Neural progenitor cell (in vitro differentiated cells): Measurements from ENCODE around the gene INPP5E. TPM values are rescaled to one million over a fixed set of nuclear protein-coding genes. Genes with fewer than 3 reads are reported as not detected.
A peak's percentile ranks its signal among the peaks of the same experiment; 100 is the strongest.

ENCODE experiments used
- DNase-seq: peaks from one replicate; pipeline ENCODE4 v3.0.0-alpha.2; 2016; ENCODE audit warnings: low spot score
- H2AFZ ChIP-seq: fragments of 200-600 bp; sonication (generic); replicated peaks from 2 replicates; pipeline ENCODE4 v1.6.1; 2016; ENCODE audit warnings: antibody characterized with exemption
- H3F3A ChIP-seq: fragments of 200-600 bp; sonication (generic); 2 replicates; pipeline ENCODE4 v1.6.1; 2016; ENCODE audit warnings: antibody characterized with exemption, low read depth
- H3K27ac ChIP-seq: fragments of 200-600 bp; sonication (generic); 2 replicates; pipeline ENCODE4 v1.5.1; 2016; ENCODE audit warnings: mild to moderate bottlenecking
- H3K27me3 ChIP-seq: fragments of 200-600 bp; sonication (generic); 2 replicates; pipeline ENCODE4 v1.6.1; 2016; ENCODE audit warnings: mild to moderate bottlenecking, moderate library complexity
- H3K36me3 ChIP-seq: fragments of 200-600 bp; sonication (generic); 2 replicates; pipeline ENCODE4 v1.5.1; 2016
- H3K4me1 ChIP-seq: fragments of 200-600 bp; sonication (generic); 2 replicates; pipeline ENCODE4 v1.6.1; 2016; ENCODE audit warnings: mixed run types
- H3K4me2 ChIP-seq: fragments of 200-600 bp; sonication (generic); 2 replicates; pipeline ENCODE4 v1.6.1; 2016
- H3K4me3 ChIP-seq: fragments of 200-600 bp; sonication (generic); 2 replicates; pipeline ENCODE4 v1.5.1; 2016
- H3K79me2 ChIP-seq: fragments of 200-600 bp; sonication (generic); 2 replicates; pipeline ENCODE4 v1.6.1; 2016; ENCODE audit warnings: low read depth
- H3K9ac ChIP-seq: fragments of 200-600 bp; sonication (generic); 2 replicates; pipeline ENCODE4 v1.6.1; 2016
- H3K9me3 ChIP-seq: fragments of 200-600 bp; sonication (generic); 2 replicates; pipeline ENCODE4 v1.5.1; 2016; ENCODE audit warnings: low read depth
- H4K20me1 ChIP-seq: fragments of 200-600 bp; sonication (generic); 2 replicates; pipeline ENCODE4 v1.6.1; 2016; ENCODE audit warnings: low read depth
- H3K27ac Mint-ChIP-seq: 3 replicates; pipeline ENCODE4 v1.8.0; 2021; ENCODE audit warnings: mixed read lengths
- H3K27me3 Mint-ChIP-seq: 2 replicates; pipeline ENCODE4 v1.8.0; 2022; ENCODE audit warnings: low read depth, mild to moderate bottlenecking, inconsistent platforms, moderate library complexity, mixed read lengths; ENCODE audit not compliant: insufficient read depth
- H3K36me3 Mint-ChIP-seq: 3 replicates; pipeline ENCODE4 v1.8.0; 2021; ENCODE audit warnings: mixed read lengths
- H3K4me1 Mint-ChIP-seq: 3 replicates; pipeline ENCODE4 v1.8.0; 2021; ENCODE audit warnings: mixed read lengths
- H3K4me3 Mint-ChIP-seq: 3 replicates; pipeline ENCODE4 v1.8.0; 2021; ENCODE audit warnings: mild to moderate bottlenecking, moderate library complexity, mixed read lengths
- H3K9me3 Mint-ChIP-seq: 3 replicates; pipeline ENCODE4 v1.8.0; 2020; ENCODE audit warnings: mixed read lengths
- CTCF ChIP-seq: fragments of 200-600 bp; sonication (generic); IDR thresholded peaks from 2 replicates; pipeline ENCODE4 v1.5.1; 2017; ENCODE audit warnings: antibody characterized with exemption, mild to moderate bottlenecking
- EZH2 ChIP-seq: fragments of 200-600 bp; sonication (generic); IDR thresholded peaks from 2 replicates; pipeline ENCODE4 v1.6.1; 2017; ENCODE audit warnings: antibody characterized with exemption, mild to moderate bottlenecking, moderate library complexity
- EZH2phosphoT487 ChIP-seq: fragments of 200-600 bp; sonication (generic); IDR thresholded peaks from 2 replicates; pipeline ENCODE4 v1.6.1; 2017; ENCODE audit warnings: antibody characterized with exemption
- total RNA-seq: library from RNA; depleted of rRNA; stranded (reverse); fragments of >200 nt; gene quantifications from 2 replicates; pipeline ENCODE4 v1.2.3, GENCODE V29; 2015; ENCODE audit warnings: low replicate concordance

INPP5E gene
- total RNA-seq, 1 donor from 2014 or later = 8.8 TPM

GRCh38 chr9:136389396-136389795 lies 50.2 kb downstream of the INPP5E start:
- Histone ChIP-seq H3K27ac (no peak overlapping the region), H3K9me3 (no peaks in the 10 kb centered on the region), H3K36me3 (peaks cover 3% of the 10 kb centered on the region), H3F3A (no peaks in the 10 kb centered on the region), H3K4me1 (no peaks in the 10 kb centered on the region), H3K79me2 (no peaks in the 10 kb centered on the region), H4K20me1 (no peaks in the 10 kb centered on the region), H2AFZ (no peak overlapping the region), H3K4me3 (no peak overlapping the region), H3K4me2 (no peak overlapping the region), H3K27me3 (no peaks in the 10 kb centered on the region), H3K9ac (no peak overlapping the region)
- Mint-ChIP-seq H3K36me3 (peaks cover 20% of the 10 kb centered on the region), H3K9me3 (no peaks in the 10 kb centered on the region), H3K27ac (no peak overlapping the region), H3K4me1 (no peaks in the 10 kb centered on the region), H3K27me3 (no peaks in the 10 kb centered on the region), H3K4me3 (no peak overlapping the region)
- TF ChIP-seq EZH2 (no peak), CTCF (no peak), EZH2phosphoT487 (no peak)
- DNase-seq = no peak

GRCh38 chr9:136387217-136387616 lies 52.4 kb downstream of the INPP5E start:
- peaks cover 20% of the 10 kb centered on the region for H3K36me3 Mint-ChIP-seq

GRCh38 chr9:136386018-136386417 lies 53.6 kb downstream of the INPP5E start:
- H3K9me3 ChIP-seq = no peaks in the 10 kb centered on the region
- DNase-seq = no peak
- peaks cover 3% of the 10 kb centered on the region for H3K36me3 ChIP-seq
- no peaks in the 10 kb centered on the region for H3K27me3 ChIP-seq
- H3K36me3 Mint-ChIP-seq = peaks cover 16% of the 10 kb centered on the region
- no peak overlapping the region for H2AFZ ChIP-seq
- no peak overlapping the region for H3K4me3 Mint-ChIP-seq
- no peak overlapping the region for H3K27ac ChIP-seq
- H3K4me1 Mint-ChIP-seq = no peaks in the 10 kb centered on the region
- H3K9ac ChIP-seq = no peak overlapping the region
- no peak overlapping the region for H3K4me2 ChIP-seq
- H3F3A ChIP-seq = no peaks in the 10 kb centered on the region
- H3K27me3 Mint-ChIP-seq = no peaks in the 10 kb centered on the region
- H4K20me1 ChIP-seq = no peaks in the 10 kb centered on the region
- H3K9me3 Mint-ChIP-seq = no peaks in the 10 kb centered on the region
- no peak overlapping the region for H3K4me3 ChIP-seq
- TF ChIP-seq EZH2 (no peak), CTCF (no peak), EZH2phosphoT487 (no peak)
- H3K4me1 ChIP-seq = no peaks in the 10 kb centered on the region
- no peaks in the 10 kb centered on the region for H3K79me2 ChIP-seq
- H3K27ac Mint-ChIP-seq = no peak overlapping the region

More at GRCh38 chr9:136387217-136387616, 52.4 kb downstream of the INPP5E start:
- no peak overlapping the region for H3K27ac Mint-ChIP-seq
- Histone ChIP-seq H4K20me1 (no peaks in the 10 kb centered on the region), H3K4me1 (no peaks in the 10 kb centered on the region), H3K9me3 (no peaks in the 10 kb centered on the region), H3K79me2 (no peaks in the 10 kb centered on the region), H3F3A (no peaks in the 10 kb centered on the region), H3K4me2 (no peak overlapping the region), H3K27ac (no peak overlapping the region), H3K9ac (no peak overlapping the region), H3K36me3 (peaks cover 3% of the 10 kb centered on the region), H2AFZ (no peak overlapping the region), H3K27me3 (no peaks in the 10 kb centered on the region), H3K4me3 (no peak overlapping the region)
- DNase-seq = no peak
- peak overlapping the region; percentile 53 for H3K4me3 Mint-ChIP-seq
- no peaks in the 10 kb centered on the region for H3K27me3 Mint-ChIP-seq
- H3K9me3 Mint-ChIP-seq = no peaks in the 10 kb centered on the region
- H3K4me1 Mint-ChIP-seq = no peaks in the 10 kb centered on the region
- TF ChIP-seq CTCF (no peak), EZH2 (no peak), EZH2phosphoT487 (no peak)
